CD4-positive, alpha-beta T cell treated with Interleukin-17A for 4 hours (primary cell): ENCODE data around the gene CDCA5.
A peak's percentile ranks its signal among the peaks of the same experiment; 100 is the strongest.

Experiments used
- DNase-seq: peaks from one replicate; pipeline ENCODE4 v3.0.0-alpha.2; 2020; ENCODE audit warnings: mixed read lengths

CDCA5 gene

GRCh38 chr11:65040847-65041622 is 42.8 kb downstream of the CDCA5 start, which contains the start of gene SAC3D1:
TSS of gene SAC3D1 (plus strand) at chr11:65041210. CDS start at chr11:65041293, 83 bp downstream.
- peak; percentile 90 for DNase-seq

- no peak for DNase-seq
Observed at GRCh38 chr11:65040520-65040846, 43.4 kb downstream of the CDCA5 start.

GRCh38 chr11:65036931-65037330 is 46.9 kb downstream of the CDCA5 start:
- no peak for DNase-seq

DNA sequence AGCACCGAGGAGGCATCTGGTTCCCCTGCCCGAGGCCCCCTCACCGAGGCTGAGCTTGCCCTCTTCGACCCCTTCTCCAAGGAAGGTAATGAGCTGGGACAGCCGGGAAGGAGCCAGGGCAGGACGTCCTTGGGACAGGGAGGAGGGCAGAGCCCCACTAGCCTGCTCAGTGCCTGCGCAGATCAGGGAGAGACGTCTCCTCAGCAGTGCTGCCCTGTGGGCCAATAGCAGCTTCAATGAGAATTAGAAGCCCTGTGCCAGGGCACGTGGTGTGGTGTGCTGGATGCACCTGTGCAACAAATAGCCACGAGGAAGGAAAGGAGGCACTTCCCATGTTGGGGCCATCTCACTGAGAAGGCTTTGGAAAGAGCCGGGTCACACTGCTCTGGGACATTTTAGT is 48.3 kb downstream of the CDCA5 start:
- DNase-seq = no peak

DNA sequence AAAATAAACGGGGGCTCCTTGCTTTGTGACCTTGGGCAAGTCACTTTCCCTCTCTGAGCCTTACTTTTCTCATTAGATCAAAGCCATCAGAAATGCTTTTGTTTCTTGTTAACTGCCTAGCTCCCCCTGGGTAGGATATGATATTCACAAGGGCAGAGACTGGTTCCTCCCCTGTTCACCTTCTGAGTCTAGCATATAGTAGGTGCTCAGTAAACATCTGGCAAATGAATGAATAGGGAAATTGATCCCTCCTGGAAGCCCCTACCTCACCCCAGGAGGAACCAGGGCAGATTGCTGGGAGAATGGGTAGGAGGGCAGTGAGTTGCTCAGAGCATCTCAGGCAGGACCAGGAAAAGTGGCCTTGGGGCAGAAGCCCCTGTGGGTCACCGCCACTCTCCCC is 49.4 kb downstream of the CDCA5 start:
- no peak for DNase-seq

DNA sequence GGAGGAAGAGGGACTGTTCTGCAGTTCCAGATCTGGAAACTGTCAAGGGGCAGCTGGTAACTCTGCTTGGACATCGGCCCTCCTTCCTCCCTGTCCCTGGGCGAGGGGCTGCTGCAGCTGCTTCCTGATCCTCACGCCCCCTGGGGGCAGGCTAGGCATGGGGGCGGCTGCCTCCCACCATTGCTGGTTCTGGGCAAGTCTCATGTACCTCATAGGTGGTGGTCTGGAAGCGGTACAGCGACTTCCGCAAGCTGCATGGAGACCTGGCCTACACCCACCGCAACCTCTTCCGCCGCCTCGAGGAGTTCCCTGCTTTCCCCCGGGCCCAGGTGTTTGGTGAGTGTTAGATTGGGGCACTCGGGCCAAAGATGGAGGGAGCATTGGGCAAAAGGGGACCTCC is 51.6 kb downstream of the CDCA5 start:
- DNase-seq = no peak
